Measurements from ENCODE around the gene KLHL29.

Gene KLHL29

GRCh38 chr2:23508066-23508390 is 123.0 kb downstream of the KLHL29 start:
- Histone ChIP-seq H3K27ac (ENCODE audit: low read depth, low read length) (no peak overlapping the region), H3K9me2 (replicated peaks; ENCODE audit: control insufficient read depth, low read length) (no peaks in the 10 kb centered on the region), H3K79me2 (ENCODE audit: control insufficient read depth, low read length) (no peaks in the 10 kb centered on the region), H3K9me3 (ENCODE audit: control insufficient read depth, insufficient read depth, low read length) (no peaks in the 10 kb centered on the region), H4K20me1 (ENCODE audit: control insufficient read depth, insufficient read depth, low read depth, low read length) (no peaks in the 10 kb centered on the region), H3K4me3 (ENCODE audit: low read length) (no peak overlapping the region), H3K4me1 (ENCODE audit: control insufficient read depth, low read length) (no peaks in the 10 kb centered on the region), H3F3A (ENCODE audit: control insufficient read depth, insufficient read depth) (no peaks in the 10 kb centered on the region), H3K36me3 (ENCODE audit: control insufficient read depth, low read length) (no peaks in the 10 kb centered on the region), H3K4me2 (ENCODE audit: low read length) (no peak overlapping the region), H3K27me3 (ENCODE audit: control insufficient read depth, low read length) (no peaks in the 10 kb centered on the region)
- no peak for TF ChIP-seq EZH2phosphoT487 (IDR thresholded peaks at IDR 0.05; ENCODE audit: borderline replicate concordance, low read length)
- no peak for TF ChIP-seq CTCF (IDR thresholded peaks at IDR 0.05; ENCODE audit: low read depth, low read length, poor library complexity, severe bottlenecking)

GRCh38 chr2:23509103-23509502 is 124.1 kb downstream of the KLHL29 start:
- Histone ChIP-seq H3K4me1 (ENCODE audit: control insufficient read depth, low read length) (no peaks in the 10 kb centered on the region), H3K36me3 (ENCODE audit: control insufficient read depth, low read length) (no peaks in the 10 kb centered on the region), H3K4me2 (ENCODE audit: low read length) (no peak overlapping the region), H4K20me1 (ENCODE audit: control insufficient read depth, insufficient read depth, low read depth, low read length) (no peaks in the 10 kb centered on the region), H3K9me2 (replicated peaks; ENCODE audit: control insufficient read depth, low read length) (no peaks in the 10 kb centered on the region), H3K27ac (ENCODE audit: low read depth, low read length) (no peak overlapping the region), H3F3A (ENCODE audit: control insufficient read depth, insufficient read depth) (no peaks in the 10 kb centered on the region), H3K9me3 (ENCODE audit: control insufficient read depth, insufficient read depth, low read length) (no peaks in the 10 kb centered on the region), H3K4me3 (ENCODE audit: low read length) (no peak overlapping the region), H3K27me3 (ENCODE audit: control insufficient read depth, low read length) (no peaks in the 10 kb centered on the region), H3K79me2 (ENCODE audit: control insufficient read depth, low read length) (no peaks in the 10 kb centered on the region)
- no peak for TF ChIP-seq EZH2phosphoT487 (IDR thresholded peaks at IDR 0.05; ENCODE audit: borderline replicate concordance, low read length)
- no peak for TF ChIP-seq CTCF (IDR thresholded peaks at IDR 0.05; ENCODE audit: low read depth, low read length, poor library complexity, severe bottlenecking)

GRCh38 chr2:23509596-23510292 is 124.8 kb downstream of the KLHL29 start:
- Histone ChIP-seq H3K4me2 (ENCODE audit: low read length) (no peak overlapping the region), H3K27me3 (ENCODE audit: control insufficient read depth, low read length) (no peaks in the 10 kb centered on the region), H3K4me3 (ENCODE audit: low read length) (no peak overlapping the region), H3K9me2 (replicated peaks; ENCODE audit: control insufficient read depth, low read length) (no peaks in the 10 kb centered on the region), H3K4me1 (ENCODE audit: control insufficient read depth, low read length) (no peaks in the 10 kb centered on the region), H3K27ac (ENCODE audit: low read depth, low read length) (no peak overlapping the region), H4K20me1 (ENCODE audit: control insufficient read depth, insufficient read depth, low read depth, low read length) (no peaks in the 10 kb centered on the region), H3K9me3 (ENCODE audit: control insufficient read depth, insufficient read depth, low read length) (no peaks in the 10 kb centered on the region), H3K79me2 (ENCODE audit: control insufficient read depth, low read length) (no peaks in the 10 kb centered on the region), H3F3A (ENCODE audit: control insufficient read depth, insufficient read depth) (no peaks in the 10 kb centered on the region), H3K36me3 (ENCODE audit: control insufficient read depth, low read length) (no peaks in the 10 kb centered on the region)
- TF ChIP-seq EZH2phosphoT487 (IDR thresholded peaks at IDR 0.05; ENCODE audit: borderline replicate concordance, low read length) (no peak), CTCF (IDR thresholded peaks at IDR 0.05; ENCODE audit: low read depth, low read length, poor library complexity, severe bottlenecking) (no peak)
